ENCODE measurements around the gene TCP1.
A peak's percentile ranks its signal among the peaks of the same experiment; 100 is the strongest.
"Not testable (repeated sequence)": the region's sequence is repeated elsewhere in the genome, so short reads cannot be mapped to it uniquely, and the experiment has no call there.

The TCP1 gene

GRCh38 chr6:159800141-159800865, 10.9 kb upstream of the TCP1 start, which contains the start of gene PNLDC1:
PNLDC1 (plus strand) TSS chr6:159800276; CDS start chr6:159800308, 32 bp downstream.
- no peak within 1 kb of the TSS for H3K4me3 Mint-ChIP-seq
- H3K36me3 Mint-ChIP-seq: peaks cover 4% of the 10 kb centered on the region
- H3K27ac Mint-ChIP-seq: no peak within 1 kb of the TSS
- H3K9me3 Mint-ChIP-seq: no peaks in the 10 kb centered on the region
- peaks cover 25% of the 10 kb centered on the region for H3K4me1 Mint-ChIP-seq
- H3K27me3 Mint-ChIP-seq: no peaks in the 10 kb centered on the region

GRCh38 chr6:159797554-159797953, 8.2 kb upstream of the TCP1 start:
- H3K27me3 Mint-ChIP-seq: no peaks in the 10 kb centered on the region
- H3K4me1 Mint-ChIP-seq: peaks cover 46% of the 10 kb centered on the region
- H3K4me3 Mint-ChIP-seq: no peak overlapping the region
- H3K36me3 Mint-ChIP-seq: peaks cover 5% of the 10 kb centered on the region
- peak overlapping the region; percentile 49 for H3K27ac Mint-ChIP-seq
- no peaks in the 10 kb centered on the region for H3K9me3 Mint-ChIP-seq

- peaks cover 62% of the 10 kb centered on the region for H3K4me1 Mint-ChIP-seq
- H3K27me3 Mint-ChIP-seq, H3K9me3 Mint-ChIP-seq, H3K4me3 Mint-ChIP-seq, H3K27ac Mint-ChIP-seq: not testable (repeated sequence)
- H3K36me3 Mint-ChIP-seq: peaks cover 12% of the 10 kb centered on the region
Measured at GRCh38 chr6:159794976-159795375, 5.6 kb upstream of the TCP1 start.

- H3K27me3 Mint-ChIP-seq: no peaks in the 10 kb centered on the region
- peaks cover 60% of the 10 kb centered on the region for H3K4me1 Mint-ChIP-seq
- H3K36me3 Mint-ChIP-seq: peaks cover 23% of the 10 kb centered on the region
- H3K27ac Mint-ChIP-seq: peak overlapping the region; percentile 95
- peak overlapping the region; percentile 99 for H3K4me3 Mint-ChIP-seq
- no peaks in the 10 kb centered on the region for H3K9me3 Mint-ChIP-seq
Measured at GRCh38 chr6:159790956-159791598, 1.7 kb upstream of the TCP1 start.

- Mint-ChIP-seq H3K36me3 (peaks cover 26% of the 10 kb centered on the region), H3K27me3 (no peaks in the 10 kb centered on the region), H3K4me3 (peak within 1 kb of the TSS; percentile 99), H3K27ac (peak within 1 kb of the TSS; percentile 98), H3K9me3 (no peaks in the 10 kb centered on the region), H3K4me1 (peaks cover 63% of the 10 kb centered on the region)
Measured at GRCh38 chr6:159790149-159790955, 950 bp upstream of the TCP1 start, which contains the start of gene MRPL18. MRPL18 (plus strand) TSS chr6:159790467; CDS start chr6:159790588, 121 bp downstream.

GRCh38 chr6:159788753-159789376, 537 bp downstream of the TCP1 start:
- Mint-ChIP-seq H3K9me3 (no peaks in the 10 kb centered on the region), H3K27ac (peak overlapping the region; percentile 90), H3K4me3 (peak overlapping the region; percentile 99), H3K36me3 (peaks cover 31% of the 10 kb centered on the region), H3K4me1 (peaks cover 62% of the 10 kb centered on the region), H3K27me3 (no peaks in the 10 kb centered on the region)

GRCh38 chr6:159788276-159788675, 1.1 kb downstream of the TCP1 start:
- Mint-ChIP-seq H3K4me3 (peak overlapping the region; percentile 99), H3K36me3 (peaks cover 33% of the 10 kb centered on the region), H3K4me1 (peaks cover 61% of the 10 kb centered on the region), H3K27ac (peak overlapping the region; percentile 90), H3K9me3 (no peaks in the 10 kb centered on the region), H3K27me3 (no peaks in the 10 kb centered on the region)

- H3K36me3 Mint-ChIP-seq: peaks cover 15% of the 10 kb centered on the region
- H3K4me1 Mint-ChIP-seq: peaks cover 18% of the 10 kb centered on the region
- no peak overlapping the region for H3K4me3 Mint-ChIP-seq
- no peak overlapping the region for H3K27ac Mint-ChIP-seq
- no peaks in the 10 kb centered on the region for H3K27me3 Mint-ChIP-seq
- H3K9me3 Mint-ChIP-seq: no peaks in the 10 kb centered on the region
Measured at GRCh38 chr6:159778542-159779103, 10.8 kb downstream of the TCP1 start.

GRCh38 chr6:159778131-159778530, 11.3 kb downstream of the TCP1 start:
- Mint-ChIP-seq H3K27me3 (no peaks in the 10 kb centered on the region), H3K27ac (no peak overlapping the region), H3K4me3 (no peak overlapping the region), H3K9me3 (no peaks in the 10 kb centered on the region), H3K4me1 (peaks cover 15% of the 10 kb centered on the region), H3K36me3 (peaks cover 17% of the 10 kb centered on the region)

GRCh38 chr6:159777240-159777904, 12.0 kb downstream of the TCP1 start:
- Mint-ChIP-seq H3K9me3 (no peaks in the 10 kb centered on the region), H3K4me1 (peaks cover 8% of the 10 kb centered on the region), H3K36me3 (peaks cover 13% of the 10 kb centered on the region), H3K27me3 (no peaks in the 10 kb centered on the region), H3K27ac (peak overlapping the region; percentile 65), H3K4me3 (no peak overlapping the region)

- Mint-ChIP-seq H3K27me3 (no peaks in the 10 kb centered on the region), H3K36me3 (peaks cover 19% of the 10 kb centered on the region), H3K4me1 (peaks cover 3% of the 10 kb centered on the region), H3K27ac (no peak overlapping the region), H3K4me3 (no peak overlapping the region), H3K9me3 (no peaks in the 10 kb centered on the region)
Measured at GRCh38 chr6:159772196-159772595, 17.2 kb downstream of the TCP1 start.

- Mint-ChIP-seq H3K9me3 (no peaks in the 10 kb centered on the region), H3K36me3 (peaks cover 19% of the 10 kb centered on the region), H3K4me3 (no peak overlapping the region), H3K27me3 (no peaks in the 10 kb centered on the region), H3K27ac (no peak overlapping the region), H3K4me1 (peaks cover 3% of the 10 kb centered on the region)
Measured at GRCh38 chr6:159769470-159769869, 19.9 kb downstream of the TCP1 start.

- Mint-ChIP-seq H3K36me3 (peaks cover 16% of the 10 kb centered on the region), H3K9me3 (no peaks in the 10 kb centered on the region), H3K27ac (no peak overlapping the region), H3K27me3 (no peaks in the 10 kb centered on the region), H3K4me3 (no peak overlapping the region), H3K4me1 (peaks cover 10% of the 10 kb centered on the region)
Measured at GRCh38 chr6:159766906-159767305, 22.5 kb downstream of the TCP1 start.

GRCh38 chr6:159762681-159763293, 26.6 kb downstream of the TCP1 start:
- Mint-ChIP-seq H3K4me1 (peaks cover 33% of the 10 kb centered on the region), H3K4me3 (peak overlapping the region; percentile 93), H3K9me3 (no peaks in the 10 kb centered on the region), H3K27ac (peak overlapping the region; percentile 94), H3K27me3 (no peaks in the 10 kb centered on the region), H3K36me3 (peaks cover 12% of the 10 kb centered on the region)

Measured in activated naive CD4-positive, alpha-beta T cell treated with anti-CD3 and anti-CD28 coated beads, Interleukin-2, amount 50 U/mL, for 24 hours (primary cell).